ENCODE data around the gene MARCHF4. TPM values are rescaled to one million over a fixed set of nuclear protein-coding genes. Genes with fewer than 3 reads are reported as not detected.

Gene MARCHF4, protein sequence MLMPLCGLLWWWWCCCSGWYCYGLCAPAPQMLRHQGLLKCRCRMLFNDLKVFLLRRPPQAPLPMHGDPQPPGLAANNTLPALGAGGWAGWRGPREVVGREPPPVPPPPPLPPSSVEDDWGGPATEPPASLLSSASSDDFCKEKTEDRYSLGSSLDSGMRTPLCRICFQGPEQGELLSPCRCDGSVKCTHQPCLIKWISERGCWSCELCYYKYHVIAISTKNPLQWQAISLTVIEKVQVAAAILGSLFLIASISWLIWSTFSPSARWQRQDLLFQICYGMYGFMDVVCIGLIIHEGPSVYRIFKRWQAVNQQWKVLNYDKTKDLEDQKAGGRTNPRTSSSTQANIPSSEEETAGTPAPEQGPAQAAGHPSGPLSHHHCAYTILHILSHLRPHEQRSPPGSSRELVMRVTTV
- 0.15 and 0.29 TPM in 2 replicates for total RNA-seq (2014; rRNA removed; shearing (Covaris generic))

GRCh38 chr2:216371721-216372702, at the start of gene MARCHF4:
MARCHF4 (minus strand) TSS chr2:216372483; CDS start chr2:216370260, 2,223 bp downstream.
- DNase-seq (ENCODE audit: low spot score), result peak; percentile 54

GRCh38 chr2:216420367-216421101, 48.3 kb upstream of the MARCHF4 start:
- DNase-seq (ENCODE audit: low spot score), result no peak

DNA sequence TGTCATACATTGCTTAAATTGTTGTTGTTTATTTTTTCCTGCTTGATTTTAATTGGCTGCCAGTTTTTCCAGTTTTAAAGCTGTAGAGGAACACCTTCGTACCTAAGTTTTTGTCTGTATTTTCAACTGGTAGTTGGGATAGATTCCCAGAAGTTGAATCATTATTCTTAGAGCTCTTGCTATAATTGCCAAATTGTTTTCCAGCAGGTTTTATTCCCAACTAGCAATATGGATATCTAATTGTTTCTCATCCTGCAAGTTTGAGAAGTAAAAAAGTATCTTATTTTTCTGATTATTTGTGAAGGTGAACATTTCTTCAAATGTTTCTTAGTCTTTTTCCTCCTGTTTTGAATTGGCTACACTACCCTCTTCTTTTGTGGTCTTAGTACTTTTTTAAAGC, 46.7 kb upstream of the MARCHF4 start:
- no peak for DNase-seq (ENCODE audit: low spot score)

GRCh38 chr2:216416571-216417307, 44.5 kb upstream of the MARCHF4 start:
- no peak for DNase-seq (ENCODE audit: low spot score)

DNA sequence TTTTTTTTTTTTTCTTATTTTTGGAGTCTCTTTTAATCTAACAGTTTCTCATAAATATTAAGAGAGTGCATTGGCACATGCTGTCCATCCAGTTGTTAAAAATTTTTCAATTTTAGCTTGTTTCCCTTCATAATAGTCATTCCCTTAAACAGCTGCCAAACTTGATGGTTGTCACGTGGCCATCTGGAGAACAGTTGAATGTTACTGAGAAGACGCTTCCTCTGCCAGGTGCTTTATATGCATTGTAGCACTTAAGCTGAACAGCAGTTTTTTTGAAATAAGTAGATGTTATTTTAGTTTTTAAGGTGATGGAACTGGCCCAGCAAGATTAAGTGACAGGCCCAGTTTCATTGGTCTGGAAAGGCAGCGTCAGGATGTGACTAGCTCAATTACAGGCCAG, 43.3 kb upstream of the MARCHF4 start:
- DNase-seq (ENCODE audit: low spot score), result no peak

DNA sequence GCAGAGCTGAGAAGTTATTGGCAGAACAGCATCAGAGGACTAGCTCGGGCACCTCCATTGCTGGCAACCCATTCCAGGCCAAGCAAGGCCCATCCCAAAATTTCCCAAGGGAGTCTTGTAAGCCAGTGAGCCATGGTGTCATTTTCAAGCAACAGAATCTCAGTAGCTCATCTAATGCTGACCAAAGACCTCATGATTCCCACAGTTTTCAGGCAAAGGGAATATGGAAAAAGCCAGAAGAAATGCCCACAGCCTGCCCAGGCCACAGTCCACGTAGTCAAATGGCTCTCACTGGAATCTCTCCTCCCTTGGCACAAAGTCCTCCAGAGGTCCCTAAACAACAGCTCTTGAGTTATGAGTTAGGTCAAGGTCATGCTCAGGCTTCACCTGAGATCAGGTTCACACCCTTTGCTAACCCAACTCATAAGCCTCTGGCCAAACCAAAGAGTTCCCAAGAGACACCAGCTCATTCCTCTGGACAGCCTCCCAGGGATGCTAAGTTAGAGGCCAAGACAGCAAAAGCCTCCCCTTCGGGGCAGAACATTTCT, 42.6 kb upstream of the MARCHF4 start:
- no peak for DNase-seq (ENCODE audit: low spot score)

GRCh38 chr2:216413882-216414281, 41.6 kb upstream of the MARCHF4 start:
- no peak for DNase-seq (ENCODE audit: low spot score)

DNA sequence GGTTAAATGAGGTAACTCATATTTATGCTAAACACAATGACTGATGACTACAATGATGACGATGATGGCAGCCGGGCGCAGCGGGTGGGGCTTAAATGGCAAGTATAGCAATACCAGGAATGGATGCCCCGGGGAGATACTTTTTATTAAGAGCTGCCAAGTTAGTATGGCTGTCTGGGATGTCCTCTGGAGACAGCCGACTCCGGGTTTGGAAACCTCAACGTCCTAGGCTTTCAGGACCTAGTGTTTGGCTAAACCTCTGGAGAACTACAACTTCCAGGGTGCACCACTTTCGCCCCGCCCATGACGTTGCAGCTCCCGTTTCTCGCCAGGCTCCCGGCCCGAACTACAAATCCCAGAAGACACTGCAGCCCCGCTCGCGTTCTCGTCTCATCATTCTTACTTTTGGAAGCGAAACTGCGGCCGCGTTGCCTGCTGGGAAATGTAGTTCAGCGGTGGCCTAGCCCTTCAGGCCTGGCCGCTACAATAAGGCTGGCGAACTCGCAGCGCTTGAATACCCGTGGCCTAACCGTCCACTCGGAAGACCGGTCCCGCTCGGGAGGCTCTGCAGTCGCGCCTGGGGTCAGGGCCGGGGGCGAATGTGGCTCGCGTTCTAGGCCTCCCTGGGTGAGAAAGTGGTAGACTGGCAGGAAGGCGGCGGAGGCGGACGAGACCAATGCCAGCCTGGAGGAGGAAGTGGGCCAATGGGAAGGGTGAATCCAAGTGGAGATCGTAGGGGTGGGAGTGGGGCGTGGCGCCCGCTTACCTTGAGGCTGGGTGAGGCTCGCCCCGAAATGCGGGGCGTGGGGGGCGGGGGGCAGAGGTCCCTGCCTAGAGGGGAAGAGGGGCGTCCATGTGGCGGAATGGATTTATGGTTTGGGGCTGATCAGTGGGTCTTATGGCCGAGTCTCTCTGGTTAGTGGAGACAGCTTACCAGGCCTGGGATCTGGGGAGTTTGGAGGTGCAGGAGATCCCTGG, 40.0 kb upstream of the MARCHF4 start, which contains the start of gene SMARCAL1:
Gene SMARCAL1 (plus strand): TSS at position 463 of the 978 bp plus-strand sequence. CDS start 2,221 bp downstream, outside the sequence.
- peak; percentile 98 for DNase-seq (ENCODE audit: low spot score)

- DNase-seq (ENCODE audit: low spot score), result no peak
Observed at GRCh38 chr2:216410550-216410949, 38.3 kb upstream of the MARCHF4 start.

DNA sequence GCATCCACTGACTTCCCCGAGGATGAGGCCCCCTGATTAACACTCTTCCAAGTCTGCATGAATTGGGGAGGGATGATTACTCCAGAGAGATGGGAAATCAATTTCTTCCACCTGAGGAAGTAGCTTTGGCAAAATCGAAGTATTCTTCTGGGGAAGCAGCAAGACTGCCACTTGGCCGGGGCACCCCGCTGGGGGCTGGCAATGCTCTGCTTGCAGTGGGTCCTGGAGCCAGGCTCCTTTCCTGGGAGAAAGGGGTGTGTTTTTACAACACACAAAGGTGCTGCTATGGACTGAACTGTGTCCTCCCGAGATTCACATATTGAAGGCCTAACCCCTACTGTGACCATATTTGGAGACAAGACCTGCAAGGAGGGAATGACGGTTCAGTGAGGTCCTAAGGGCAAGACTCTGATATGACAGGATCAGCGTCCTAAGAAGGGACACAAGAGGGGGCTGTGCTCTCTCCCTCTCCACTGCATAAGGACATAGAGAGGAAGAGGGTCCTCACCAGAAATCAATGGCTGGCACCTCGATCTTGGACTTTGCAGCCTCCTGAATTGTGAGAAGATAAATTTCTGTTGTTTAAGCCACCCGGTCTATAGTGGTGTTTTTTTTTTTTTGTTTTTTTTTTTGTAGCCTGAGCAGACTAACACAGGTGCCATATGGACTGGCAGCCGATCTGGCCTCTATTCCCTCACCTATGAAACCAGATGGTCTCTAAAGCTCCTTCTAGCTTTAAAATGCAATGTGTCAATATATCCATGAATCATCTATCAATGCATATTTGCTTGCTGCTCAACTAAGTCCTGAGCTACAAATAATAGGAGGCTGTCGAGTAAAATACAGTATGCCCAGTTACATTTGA, 36.4 kb upstream of the MARCHF4 start:
- DNase-seq (ENCODE audit: low spot score), result no peak

GRCh38 chr2:216406826-216407225, 34.5 kb upstream of the MARCHF4 start:
- no peak for DNase-seq (ENCODE audit: low spot score)

GRCh38 chr2:216405588-216405987, 33.3 kb upstream of the MARCHF4 start:
- no peak for DNase-seq (ENCODE audit: low spot score)

DNA sequence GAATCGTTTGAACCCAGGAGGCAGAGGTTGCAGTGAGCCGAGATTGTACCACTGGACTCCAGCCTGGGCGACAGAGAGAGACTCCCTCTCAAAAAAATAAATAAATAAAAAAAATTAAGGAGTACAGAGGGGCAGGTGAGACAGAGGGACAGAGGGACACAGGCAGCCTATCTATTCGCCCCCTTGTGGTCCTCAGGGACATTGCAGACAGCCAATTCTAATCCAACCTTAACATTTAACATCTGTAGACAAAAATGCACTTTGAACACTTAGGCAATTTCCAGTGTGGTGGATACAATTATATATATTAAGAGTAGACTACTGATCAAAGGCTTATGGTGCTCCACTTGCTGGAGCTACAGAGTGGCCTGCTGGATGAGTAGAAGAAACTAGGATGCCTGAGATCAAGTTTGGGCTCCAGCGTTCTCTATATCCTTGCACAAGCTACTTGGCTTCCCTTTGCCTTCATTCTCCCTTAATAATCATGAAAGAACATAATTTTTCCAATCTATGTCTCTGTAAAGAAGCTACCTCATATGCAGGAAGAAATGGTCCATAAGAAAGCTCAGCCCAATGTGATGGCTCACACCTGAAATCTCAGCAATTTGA, 31.8 kb upstream of the MARCHF4 start:
- no peak for DNase-seq (ENCODE audit: low spot score)

DNA sequence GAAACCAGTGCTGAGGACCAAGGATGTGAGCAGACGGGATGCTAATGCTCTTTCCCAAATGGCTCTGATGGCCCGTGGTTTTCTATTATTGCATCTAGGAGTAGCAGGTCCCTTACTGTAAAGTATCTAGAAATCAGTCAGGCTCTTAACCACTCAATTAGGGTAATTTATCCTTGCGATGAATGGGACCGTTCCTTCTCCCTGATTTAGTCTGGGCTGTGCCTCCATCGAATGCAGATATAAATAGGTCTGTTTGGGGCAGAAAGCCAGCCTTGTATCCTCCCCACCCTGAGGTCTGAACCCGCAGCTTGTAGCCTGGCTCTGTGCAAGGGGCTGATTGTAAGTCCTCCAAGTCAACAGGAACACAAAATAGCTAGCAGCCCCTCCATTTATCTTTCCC, 30.5 kb upstream of the MARCHF4 start:
- no peak for DNase-seq (ENCODE audit: low spot score)

DNA sequence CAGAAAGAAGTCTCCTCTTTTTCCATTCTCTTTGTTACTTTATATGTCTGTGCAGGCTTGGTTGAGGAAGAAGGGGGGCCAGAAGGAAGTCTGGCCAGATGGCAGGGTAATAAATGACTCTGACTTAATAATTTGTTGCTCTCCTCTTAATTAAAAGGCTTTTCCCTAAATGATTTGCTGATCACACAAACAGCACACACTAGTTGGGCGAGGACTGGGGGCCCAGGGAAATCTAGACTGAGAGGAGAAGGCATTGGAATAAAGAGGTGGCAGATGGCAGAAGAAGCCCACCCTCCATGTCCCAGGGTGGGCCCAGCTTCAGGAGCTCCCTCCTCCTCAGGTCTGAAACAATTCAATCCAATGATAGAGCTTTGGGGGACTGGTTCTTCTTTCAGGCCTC, 27.3 kb upstream of the MARCHF4 start:
- no peak for DNase-seq (ENCODE audit: low spot score)

DNA sequence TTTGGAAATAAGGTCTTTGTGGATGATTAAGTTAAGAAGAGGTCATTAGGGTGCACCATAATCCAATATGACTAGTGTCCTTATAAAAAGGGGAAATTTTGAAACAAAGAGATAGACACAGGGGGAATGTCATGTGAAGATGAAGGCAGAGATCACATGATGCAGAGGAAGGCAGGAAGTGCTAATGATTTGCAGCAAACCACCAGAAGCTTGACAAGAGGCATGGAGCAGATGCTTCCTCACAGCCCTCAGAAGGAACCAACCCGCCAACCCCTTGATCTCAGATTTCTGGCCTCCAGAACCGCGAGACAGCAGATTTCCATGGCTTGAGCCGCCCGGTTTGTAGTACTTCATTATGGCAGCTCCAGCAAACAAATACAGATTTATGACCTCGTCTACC, 22.6 kb upstream of the MARCHF4 start:
- no peak for DNase-seq (ENCODE audit: low spot score)

DNA sequence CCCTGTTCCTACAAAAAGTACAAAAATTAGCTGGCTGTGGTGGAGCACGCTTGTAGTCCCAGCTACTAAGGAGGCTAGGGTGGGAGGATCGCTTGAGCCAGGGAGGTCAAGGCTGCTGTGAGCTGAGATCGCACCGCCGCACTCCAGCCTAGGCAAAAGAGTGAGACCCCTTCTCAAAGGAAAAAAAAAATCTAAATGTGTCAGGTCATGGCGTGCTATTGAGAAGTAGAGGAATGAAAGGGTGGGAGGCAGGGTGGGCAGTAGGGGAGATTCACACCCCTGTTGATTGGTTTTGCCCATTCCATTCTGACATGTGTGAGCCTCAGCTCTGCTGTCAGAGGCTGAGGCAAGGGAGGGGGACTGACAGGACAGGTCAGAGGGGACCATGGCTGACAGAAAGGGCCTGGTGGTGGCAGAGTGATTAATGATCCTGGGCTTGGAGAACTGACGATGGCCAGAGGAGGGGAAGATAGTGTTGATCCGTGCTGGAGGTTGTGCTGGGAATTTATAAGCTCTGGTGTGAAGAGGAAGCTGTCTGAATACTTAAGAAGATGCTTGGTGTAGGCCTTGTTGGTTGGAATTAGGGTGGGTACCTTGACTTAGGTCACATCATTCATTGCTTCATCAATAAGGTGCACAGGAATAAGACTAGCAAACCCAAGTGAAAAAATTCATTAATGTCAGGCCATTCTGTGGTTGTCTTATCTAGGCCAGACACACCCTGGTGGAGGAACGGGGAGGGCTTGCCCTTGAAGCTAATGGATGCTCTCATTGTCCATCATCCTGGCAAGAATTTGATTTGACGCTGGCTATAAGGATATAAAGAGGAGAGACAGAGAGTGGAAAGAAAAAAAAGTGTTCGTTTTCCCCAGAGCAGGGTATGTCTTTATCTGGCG, 20.9 kb upstream of the MARCHF4 start:
- no peak for DNase-seq (ENCODE audit: low spot score)
